A549 (cell line): ENCODE measurements around the gene NASP.

ENCODE experiments used
- CBX8 ChIP-seq: fragments of 200-600 bp; sonication (generic); IDR thresholded peaks from 2 replicates; pipeline ENCODE4 v1.6.1; 2016
- EP300 ChIP-seq, 2 experiments: fragments of >200 bp; sonication (Bioruptor Twin); formaldehyde crosslinking; IDR thresholded peaks; 2 replicates in 1 of 2; 3 replicates in 1 of 2; pipeline ENCODE4 v1.6.1; 2016 to 2017
- JUN ChIP-seq, 2 experiments: fragments of >200 bp; sonication (Bioruptor Twin); formaldehyde crosslinking; IDR thresholded peaks; 2 replicates in 1 of 2; 3 replicates in 1 of 2; pipeline ENCODE4 v1.6.1; 2016 to 2017
- JUNB ChIP-seq: fragments of >200 bp; sonication (Bioruptor Twin); formaldehyde crosslinking; IDR thresholded peaks from 2 replicates; pipeline ENCODE4 v1.6.1; 2016
- NFE2L2 ChIP-seq: fragments of 150-350 bp; conservative IDR thresholded peaks from 2 replicates; pipeline ENCODE4 v1.6.1; 2014; ENCODE audit warnings: low read length
- RAD21 ChIP-seq, 2 experiments: fragments of >200 bp in 1 of 2; sonication (Bioruptor Twin) in 1 of 2; formaldehyde crosslinking in 1 of 2; IDR thresholded peaks in 1 of 2; conservative IDR thresholded peaks in 1 of 2; 2 replicates in 1 of 2; 3 replicates in 1 of 2; pipeline ENCODE4 v1.6.1; 2012 to 2018; ENCODE audit warnings: inconsistent platforms in 1 of 2
- REST ChIP-seq: fragments of 200-600 bp; sonication (generic); IDR thresholded peaks from 2 replicates; pipeline ENCODE4 v1.6.1; 2016; ENCODE audit warnings: antibody characterized with exemption, mild to moderate bottlenecking, moderate library complexity
- USF2 ChIP-seq: fragments of 450-650 bp; IDR thresholded peaks from 2 replicates; pipeline ENCODE4 v1.6.1; 2014; ENCODE audit warnings: antibody characterized with exemption
- TF ChIP-seq, protein P1 (sequence below): IDR thresholded peaks from 2 replicates; pipeline ENCODE4 v1.6.1; 2012
- TF ChIP-seq, protein P2 (sequence below): fragments of >200 bp; sonication (Bioruptor Twin); formaldehyde crosslinking; IDR thresholded peaks from 3 replicates; pipeline ENCODE4 v1.5.1; 2016

DNA sequence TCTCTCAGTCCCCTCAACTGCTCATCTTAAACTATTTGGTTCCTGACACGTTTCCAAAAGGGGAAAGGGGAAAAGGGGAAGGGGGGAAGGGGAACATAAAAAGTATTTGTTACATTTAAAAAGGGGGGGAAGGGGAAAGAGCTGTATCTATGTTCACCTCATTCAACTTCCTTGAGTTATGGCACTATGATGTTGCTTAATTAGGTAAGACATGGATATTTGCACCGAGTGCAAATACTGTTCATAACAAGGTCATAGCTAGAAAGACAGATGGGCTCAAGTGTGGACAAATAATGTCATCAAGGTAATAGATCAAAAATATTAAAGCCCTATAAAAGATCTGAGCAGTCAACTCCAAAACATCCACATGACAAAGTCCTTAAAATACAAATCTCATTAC lies 76.5 kb downstream of the NASP start:
- TF ChIP-seq JUNB (no peak), USF2 (no peak), EP300 (IDR thresholded peaks at IDR 0.05) (no peak), REST (no peak), RAD21 (conservative IDR thresholded peaks at IDR 0.05 in 1 of 2, IDR thresholded peaks at IDR 0.05 in 1 of 2) (no peak), NFE2L2 (no peak), JUN (IDR thresholded peaks at IDR 0.05) (no peak), CBX8 (no peak)
- TF ChIP-seq, protein P1, sequence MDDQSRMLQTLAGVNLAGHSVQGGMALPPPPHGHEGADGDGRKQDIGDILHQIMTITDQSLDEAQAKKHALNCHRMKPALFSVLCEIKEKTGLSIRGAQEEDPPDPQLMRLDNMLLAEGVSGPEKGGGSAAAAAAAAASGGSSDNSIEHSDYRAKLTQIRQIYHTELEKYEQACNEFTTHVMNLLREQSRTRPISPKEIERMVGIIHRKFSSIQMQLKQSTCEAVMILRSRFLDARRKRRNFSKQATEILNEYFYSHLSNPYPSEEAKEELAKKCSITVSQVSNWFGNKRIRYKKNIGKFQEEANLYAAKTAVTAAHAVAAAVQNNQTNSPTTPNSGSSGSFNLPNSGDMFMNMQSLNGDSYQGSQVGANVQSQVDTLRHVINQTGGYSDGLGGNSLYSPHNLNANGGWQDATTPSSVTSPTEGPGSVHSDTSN, result no peak
- TF ChIP-seq, protein P2, sequence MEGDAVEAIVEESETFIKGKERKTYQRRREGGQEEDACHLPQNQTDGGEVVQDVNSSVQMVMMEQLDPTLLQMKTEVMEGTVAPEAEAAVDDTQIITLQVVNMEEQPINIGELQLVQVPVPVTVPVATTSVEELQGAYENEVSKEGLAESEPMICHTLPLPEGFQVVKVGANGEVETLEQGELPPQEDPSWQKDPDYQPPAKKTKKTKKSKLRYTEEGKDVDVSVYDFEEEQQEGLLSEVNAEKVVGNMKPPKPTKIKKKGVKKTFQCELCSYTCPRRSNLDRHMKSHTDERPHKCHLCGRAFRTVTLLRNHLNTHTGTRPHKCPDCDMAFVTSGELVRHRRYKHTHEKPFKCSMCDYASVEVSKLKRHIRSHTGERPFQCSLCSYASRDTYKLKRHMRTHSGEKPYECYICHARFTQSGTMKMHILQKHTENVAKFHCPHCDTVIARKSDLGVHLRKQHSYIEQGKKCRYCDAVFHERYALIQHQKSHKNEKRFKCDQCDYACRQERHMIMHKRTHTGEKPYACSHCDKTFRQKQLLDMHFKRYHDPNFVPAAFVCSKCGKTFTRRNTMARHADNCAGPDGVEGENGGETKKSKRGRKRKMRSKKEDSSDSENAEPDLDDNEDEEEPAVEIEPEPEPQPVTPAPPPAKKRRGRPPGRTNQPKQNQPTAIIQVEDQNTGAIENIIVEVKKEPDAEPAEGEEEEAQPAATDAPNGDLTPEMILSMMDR, result no peak
